Kidney epithelial cell (primary cell): ENCODE measurements around the gene SCP2. TPM values are rescaled to one million over a fixed set of nuclear protein-coding genes. Genes with fewer than 3 reads are reported as not detected.

Source experiments
- DNase-seq: peaks from one replicate; pipeline ENCODE4 v3.0.0-alpha.2; 2010; ENCODE audit warnings: low read depth
- H3K27me3 ChIP-seq: 2 replicates; pipeline ENCODE4 v1.6.0; 2011; ENCODE audit warnings: low read length; ENCODE audit not compliant: control insufficient read depth, insufficient read depth
- H3K36me3 ChIP-seq: 2 replicates; pipeline ENCODE4 v1.5.1; 2011; ENCODE audit warnings: low read length; ENCODE audit not compliant: control insufficient read depth, insufficient read depth
- H3K4me3 ChIP-seq: 2 replicates; pipeline ENCODE4 v1.5.1; 2011; ENCODE audit warnings: low read depth, mild to moderate bottlenecking, control low read depth, low read length
- CTCF ChIP-seq: IDR thresholded peaks from 2 replicates; pipeline ENCODE4 v1.5.1; 2011; ENCODE audit warnings: mild to moderate bottlenecking, moderate library complexity, low read length, control low read depth, inconsistent platforms; ENCODE audit not compliant: insufficient read depth, poor library complexity, severe bottlenecking
- total RNA-seq: library from RNA; depleted of rRNA; stranded (reverse); fragments of >200 nt; gene quantifications from 2 replicates; pipeline ENCODE4 v1.2.3, GENCODE V29; 2015

Gene SCP2
- total RNA-seq, 1 donor from 2014 or later, result 63.8 TPM

- TF ChIP-seq CTCF, result no peak
- DNase-seq, result no peak
- no peaks in the 10 kb centered on the region for H3K27me3 ChIP-seq
- H3K4me3 ChIP-seq, result no peak overlapping the region
- H3K36me3 ChIP-seq, result no peaks in the 10 kb centered on the region
Measured at GRCh38 chr1:53073868-53074311, 146.8 kb downstream of the SCP2 start.

GRCh38 chr1:53074313-53075154 lies 147.5 kb downstream of the SCP2 start:
- no peaks in the 10 kb centered on the region for H3K36me3 ChIP-seq
- H3K27me3 ChIP-seq, result no peaks in the 10 kb centered on the region
- no peak overlapping the region for H3K4me3 ChIP-seq
- no peak for TF ChIP-seq CTCF
- no peak for DNase-seq

GRCh38 chr1:53075206-53075605 lies 148.1 kb downstream of the SCP2 start:
- no peak for DNase-seq
- no peaks in the 10 kb centered on the region for H3K36me3 ChIP-seq
- H3K4me3 ChIP-seq, result no peak overlapping the region
- no peak for TF ChIP-seq CTCF
- H3K27me3 ChIP-seq, result no peaks in the 10 kb centered on the region

GRCh38 chr1:53075761-53076163 lies 148.7 kb downstream of the SCP2 start:
- H3K4me3 ChIP-seq, result no peak overlapping the region
- no peaks in the 10 kb centered on the region for H3K36me3 ChIP-seq
- H3K27me3 ChIP-seq, result no peaks in the 10 kb centered on the region
- TF ChIP-seq CTCF, result no peak
- no peak for DNase-seq

GRCh38 chr1:53076165-53076564 lies 149.1 kb downstream of the SCP2 start:
- Histone ChIP-seq H3K36me3 (no peaks in the 10 kb centered on the region), H3K4me3 (no peak overlapping the region), H3K27me3 (no peaks in the 10 kb centered on the region)
- no peak for TF ChIP-seq CTCF
- DNase-seq, result no peak
